ENCODE measurements around the gene CDC14A.

CDC14A gene

GRCh38 chr1:100414693-100415497, 62.6 kb downstream of the CDC14A start:
- no peak for DNase-seq (ENCODE audit: extremely low read depth, low read depth)
- TF ChIP-seq CTCF (IDR thresholded peaks at IDR 0.05; ENCODE audit: low read depth, low read length, missing control alignments): no peak

GRCh38 chr1:100415498-100415778, 63.1 kb downstream of the CDC14A start:
- DNase-seq (ENCODE audit: extremely low read depth, low read depth): no peak
- no peak for TF ChIP-seq CTCF (IDR thresholded peaks at IDR 0.05; ENCODE audit: low read depth, low read length, missing control alignments)
- no peak overlapping the region for H3K4me3 ChIP-seq (replicated peaks; ENCODE audit: low read depth, low read length)

More at GRCh38 chr1:100414693-100415497, 62.6 kb downstream of the CDC14A start:
- no peak overlapping the region for H3K4me3 ChIP-seq (replicated peaks; ENCODE audit: low read depth, low read length)

GRCh38 chr1:100419072-100419471, 66.8 kb downstream of the CDC14A start:
- DNase-seq (ENCODE audit: extremely low read depth, low read depth): no peak
- no peak for TF ChIP-seq CTCF (IDR thresholded peaks at IDR 0.05; ENCODE audit: low read depth, low read length, missing control alignments)
- H3K4me3 ChIP-seq (replicated peaks; ENCODE audit: low read depth, low read length): no peak overlapping the region

GRCh38 chr1:100422065-100422464, 69.8 kb downstream of the CDC14A start:
- no peak for DNase-seq (ENCODE audit: extremely low read depth, low read depth)
- TF ChIP-seq CTCF (IDR thresholded peaks at IDR 0.05; ENCODE audit: low read depth, low read length, missing control alignments): no peak
- H3K4me3 ChIP-seq (replicated peaks; ENCODE audit: low read depth, low read length): no peak overlapping the region

- DNase-seq (ENCODE audit: extremely low read depth, low read depth): no peak
- no peak overlapping the region for H3K4me3 ChIP-seq (replicated peaks; ENCODE audit: low read depth, low read length)
- TF ChIP-seq CTCF (IDR thresholded peaks at IDR 0.05; ENCODE audit: low read depth, low read length, missing control alignments): no peak
Observed at GRCh38 chr1:100423832-100424337, 71.6 kb downstream of the CDC14A start.

DNA sequence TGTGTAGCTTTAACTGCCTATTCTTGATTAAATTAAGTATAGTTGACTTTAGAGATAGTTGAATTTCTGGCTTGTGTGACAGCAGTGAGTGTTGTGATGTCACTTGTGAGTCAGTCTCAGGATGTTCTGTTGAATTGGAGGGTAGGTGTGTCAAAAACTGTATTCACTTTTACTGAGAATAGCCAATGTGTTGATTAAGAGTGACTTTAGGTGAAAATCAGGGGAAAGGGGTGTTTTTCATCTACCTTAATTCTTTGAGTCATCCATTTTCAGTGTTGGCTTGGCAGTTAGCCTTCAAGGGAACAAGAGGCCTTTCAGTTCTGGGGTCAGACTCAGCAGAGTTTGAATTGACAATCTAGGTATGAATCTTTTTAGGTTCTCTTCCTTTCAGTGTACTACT, 75.9 kb downstream of the CDC14A start:
- H3K4me3 ChIP-seq (replicated peaks; ENCODE audit: low read depth, low read length): no peak overlapping the region
- TF ChIP-seq CTCF (IDR thresholded peaks at IDR 0.05; ENCODE audit: low read depth, low read length, missing control alignments): no peak

More for the DNA sequence above, 75.9 kb downstream of the CDC14A start:
- no peak for DNase-seq (ENCODE audit: extremely low read depth, low read depth)

All from HFF-Myc (cell line).